HepG2 (cell line): Measurements from ENCODE around the gene C2CD3. TPM values are rescaled to one million over a fixed set of nuclear protein-coding genes. Genes with fewer than 3 reads are reported as not detected.
A peak's percentile ranks its signal among the peaks of the same experiment; 100 is the strongest.

Experiments used
- CBX1 ChIP-seq: IDR thresholded peaks from one replicate; pipeline ENCODE4 v1.6.1; 2016; ENCODE audit warnings: antibody characterized with exemption, low read depth
- JUND ChIP-seq: sonication (generic); formaldehyde crosslinking; IDR thresholded peaks from 2 replicates; pipeline ENCODE4 v1.8.0; 2022; ENCODE audit warnings: mild to moderate bottlenecking, missing genetic modification reagents
- RARA ChIP-seq: IDR thresholded peaks from 2 replicates; pipeline ENCODE4 v1.6.1; 2016; ENCODE audit warnings: missing genetic modification reagents, missing compliant biosample characterization
- SP2 ChIP-seq: sonication (generic); formaldehyde crosslinking; IDR thresholded peaks from 2 replicates; pipeline ENCODE4 v1.5.1; 2020; ENCODE audit warnings: mild to moderate bottlenecking, missing genetic modification reagents
- SPEN ChIP-seq: sonication (generic); formaldehyde crosslinking; IDR thresholded peaks from 2 replicates; pipeline ENCODE4 v1.5.1; 2020; ENCODE audit warnings: low read depth, mild to moderate bottlenecking, missing genetic modification reagents
- TAF1 ChIP-seq: sonication (generic); formaldehyde crosslinking; IDR thresholded peaks from 2 replicates; pipeline ENCODE4 v1.4.0; 2020; ENCODE audit warnings: missing genetic modification reagents
- ZBTB21 ChIP-seq: sonication (generic); formaldehyde crosslinking; IDR thresholded peaks from 2 replicates; pipeline ENCODE4 v1.4.0; 2020; ENCODE audit warnings: missing genetic modification reagents
- ZFP82 ChIP-seq: sonication (generic); formaldehyde crosslinking; IDR thresholded peaks from 2 replicates; pipeline ENCODE4 v1.5.1; 2020; ENCODE audit warnings: mild to moderate bottlenecking, missing genetic modification reagents, borderline replicate concordance
- ZNF317 ChIP-seq: sonication (generic); formaldehyde crosslinking; IDR thresholded peaks from 2 replicates; pipeline ENCODE4 v1.5.0; 2020; ENCODE audit warnings: mild to moderate bottlenecking, missing genetic modification reagents
- ZNF569 ChIP-seq: sonication (generic); formaldehyde crosslinking; IDR thresholded peaks from 2 replicates; pipeline ENCODE4 v1.5.0; 2020; ENCODE audit warnings: mild to moderate bottlenecking, missing genetic modification reagents, moderate library complexity, borderline replicate concordance
- ZNF572 ChIP-seq: sonication (generic); formaldehyde crosslinking; IDR thresholded peaks from 2 replicates; pipeline ENCODE4 v1.5.1; 2020; ENCODE audit warnings: mild to moderate bottlenecking, missing genetic modification reagents
- ZNF780A ChIP-seq: sonication (generic); formaldehyde crosslinking; IDR thresholded peaks from 2 replicates; pipeline ENCODE4 v1.8.0; 2022; ENCODE audit warnings: mild to moderate bottlenecking, missing genetic modification reagents, moderate library complexity
- polyA plus RNA-seq, 8 experiments: library from polyadenylated mRNA; depleted of rRNA in 3 of 8; stranded (reverse) in 7 of 8; unstranded in 1 of 8; fragments of >200 nt; fragmentation: Illumina TruSeq in 4 of 8; extraction: Trizol in 4 of 8; gene quantifications; 2 replicates each; pipeline versions ENCODE4 v1.2.1 to v1.2.3, GENCODE V29; 2011 to 2016; ENCODE audit warnings: low read depth in 4 of 8, missing spikeins in 1 of 8, mixed read lengths in 1 of 8; ENCODE audit not compliant: insufficient read depth in 1 of 8
- total RNA-seq, 5 experiments: library from RNA; depleted of rRNA; stranded (reverse); fragments of >200 nt; fragmentation: Illumina TruSeq; extraction: Trizol; gene quantifications; 2 replicates each; pipeline ENCODE4 v1.2.3, GENCODE V29; 2016; ENCODE audit warnings: low read depth in 1 of 5
- TF ChIP-seq, protein P1 (sequence below), 2 experiments: fragments of 450-650 bp in 1 of 2; sonication (generic) in 1 of 2; formaldehyde crosslinking; IDR thresholded peaks; 2 replicates each; pipeline versions ENCODE4 v1.5.0 to v1.8.0; 2020 to 2022; ENCODE audit warnings: mild to moderate bottlenecking in 1 of 2, missing genetic modification reagents in 1 of 2
- TF ChIP-seq, protein P2 (sequence below): sonication (generic); formaldehyde crosslinking; IDR thresholded peaks from 2 replicates; pipeline ENCODE4 v1.5.0; 2020; ENCODE audit warnings: mild to moderate bottlenecking, missing genetic modification reagents, borderline replicate concordance
- TF ChIP-seq, protein P3 (sequence below): sonication (generic); formaldehyde crosslinking; conservative IDR thresholded peaks from 2 replicates; pipeline ENCODE4 v1.4.0; 2020; ENCODE audit warnings: mild to moderate bottlenecking, missing genetic modification reagents, moderate library complexity
- TF ChIP-seq, protein P4 (sequence below): sonication (generic); formaldehyde crosslinking; IDR thresholded peaks from 2 replicates; pipeline ENCODE4 v1.8.0; 2023; ENCODE audit warnings: mild to moderate bottlenecking, missing genetic modification reagents
- TF ChIP-seq, protein P5 (sequence below): sonication (generic); formaldehyde crosslinking; IDR thresholded peaks from 2 replicates; pipeline ENCODE4 v1.8.0; 2022; ENCODE audit warnings: mild to moderate bottlenecking, missing genetic modification reagents, moderate library complexity
- TF ChIP-seq, protein P6 (sequence below): sonication (generic); formaldehyde crosslinking; IDR thresholded peaks from 2 replicates; pipeline ENCODE4 v1.8.1; 2023; ENCODE audit warnings: mild to moderate bottlenecking, missing genetic modification reagents, borderline replicate concordance

Gene C2CD3
- total and polyA plus RNA-seq, 2 of the 13 experiments (the other 11 are each of a cell fraction or from before 2014, with no cell fraction given) = 5.5 to 6.4 TPM

DNA sequence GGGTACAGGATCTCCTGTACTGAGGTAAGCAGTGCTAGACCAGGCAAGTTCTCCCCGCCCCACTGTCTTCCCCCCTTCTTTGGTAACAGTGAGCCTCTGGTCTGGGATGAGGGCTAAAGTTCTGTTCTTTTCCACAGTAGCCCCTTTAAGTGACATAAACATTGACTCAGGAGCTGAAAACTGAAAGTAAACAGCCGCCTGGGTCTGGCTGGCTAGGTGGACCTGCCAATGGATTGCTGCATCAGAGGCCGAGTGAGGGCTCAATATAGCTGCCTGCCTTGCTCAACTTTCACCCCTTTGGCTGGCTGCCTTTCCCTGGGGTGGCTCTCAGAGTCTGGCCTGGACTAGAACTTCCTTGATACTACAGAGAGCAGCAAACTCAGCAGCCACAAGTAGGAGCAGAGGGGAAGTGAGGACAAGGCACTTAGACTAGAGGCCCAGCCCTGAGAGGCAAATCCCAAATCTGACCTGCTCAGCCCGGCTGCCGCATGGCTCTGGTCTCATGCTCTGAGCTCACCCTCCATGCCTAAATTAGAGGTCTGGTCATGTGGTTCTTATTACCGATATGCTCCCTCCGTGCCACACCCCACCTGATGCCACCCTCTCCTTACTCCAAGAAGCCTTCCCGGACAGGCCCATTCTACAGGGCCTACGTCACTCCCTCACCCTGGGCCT, 152.3 kb downstream of the C2CD3 start (continued):
- TF ChIP-seq, protein P1, sequence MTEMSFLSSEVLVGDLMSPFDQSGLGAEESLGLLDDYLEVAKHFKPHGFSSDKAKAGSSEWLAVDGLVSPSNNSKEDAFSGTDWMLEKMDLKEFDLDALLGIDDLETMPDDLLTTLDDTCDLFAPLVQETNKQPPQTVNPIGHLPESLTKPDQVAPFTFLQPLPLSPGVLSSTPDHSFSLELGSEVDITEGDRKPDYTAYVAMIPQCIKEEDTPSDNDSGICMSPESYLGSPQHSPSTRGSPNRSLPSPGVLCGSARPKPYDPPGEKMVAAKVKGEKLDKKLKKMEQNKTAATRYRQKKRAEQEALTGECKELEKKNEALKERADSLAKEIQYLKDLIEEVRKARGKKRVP (CRISPR knock-in tag; IDR thresholded peaks at IDR 0.05) = no peak
- peak; percentile 33; the same call in 1 of the 2 replicates for TF ChIP-seq ZNF317 (CRISPR knock-in tag)
- TF ChIP-seq, protein P2, sequence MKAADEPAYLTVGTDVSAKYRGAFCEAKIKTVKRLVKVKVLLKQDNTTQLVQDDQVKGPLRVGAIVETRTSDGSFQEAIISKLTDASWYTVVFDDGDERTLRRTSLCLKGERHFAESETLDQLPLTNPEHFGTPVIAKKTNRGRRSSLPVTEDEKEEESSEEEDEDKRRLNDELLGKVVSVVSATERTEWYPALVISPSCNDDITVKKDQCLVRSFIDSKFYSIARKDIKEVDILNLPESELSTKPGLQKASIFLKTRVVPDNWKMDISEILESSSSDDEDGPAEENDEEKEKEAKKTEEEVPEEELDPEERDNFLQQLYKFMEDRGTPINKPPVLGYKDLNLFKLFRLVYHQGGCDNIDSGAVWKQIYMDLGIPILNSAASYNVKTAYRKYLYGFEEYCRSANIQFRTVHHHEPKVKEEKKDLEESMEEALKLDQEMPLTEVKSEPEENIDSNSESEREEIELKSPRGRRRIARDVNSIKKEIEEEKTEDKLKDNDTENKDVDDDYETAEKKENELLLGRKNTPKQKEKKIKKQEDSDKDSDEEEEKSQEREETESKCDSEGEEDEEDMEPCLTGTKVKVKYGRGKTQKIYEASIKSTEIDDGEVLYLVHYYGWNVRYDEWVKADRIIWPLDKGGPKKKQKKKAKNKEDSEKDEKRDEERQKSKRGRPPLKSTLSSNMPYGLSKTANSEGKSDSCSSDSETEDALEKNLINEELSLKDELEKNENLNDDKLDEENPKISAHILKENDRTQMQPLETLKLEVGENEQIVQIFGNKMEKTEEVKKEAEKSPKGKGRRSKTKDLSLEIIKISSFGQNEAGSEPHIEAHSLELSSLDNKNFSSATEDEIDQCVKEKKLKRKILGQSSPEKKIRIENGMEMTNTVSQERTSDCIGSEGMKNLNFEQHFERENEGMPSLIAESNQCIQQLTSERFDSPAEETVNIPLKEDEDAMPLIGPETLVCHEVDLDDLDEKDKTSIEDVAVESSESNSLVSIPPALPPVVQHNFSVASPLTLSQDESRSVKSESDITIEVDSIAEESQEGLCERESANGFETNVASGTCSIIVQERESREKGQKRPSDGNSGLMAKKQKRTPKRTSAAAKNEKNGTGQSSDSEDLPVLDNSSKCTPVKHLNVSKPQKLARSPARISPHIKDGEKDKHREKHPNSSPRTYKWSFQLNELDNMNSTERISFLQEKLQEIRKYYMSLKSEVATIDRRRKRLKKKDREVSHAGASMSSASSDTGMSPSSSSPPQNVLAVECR (CRISPR knock-in tag) = peak; percentile 48; the same call in 1 of the 2 replicates
- TF ChIP-seq ZFP82 = no peak
- TF ChIP-seq CBX1 = no peak
- TF ChIP-seq, protein P3, sequence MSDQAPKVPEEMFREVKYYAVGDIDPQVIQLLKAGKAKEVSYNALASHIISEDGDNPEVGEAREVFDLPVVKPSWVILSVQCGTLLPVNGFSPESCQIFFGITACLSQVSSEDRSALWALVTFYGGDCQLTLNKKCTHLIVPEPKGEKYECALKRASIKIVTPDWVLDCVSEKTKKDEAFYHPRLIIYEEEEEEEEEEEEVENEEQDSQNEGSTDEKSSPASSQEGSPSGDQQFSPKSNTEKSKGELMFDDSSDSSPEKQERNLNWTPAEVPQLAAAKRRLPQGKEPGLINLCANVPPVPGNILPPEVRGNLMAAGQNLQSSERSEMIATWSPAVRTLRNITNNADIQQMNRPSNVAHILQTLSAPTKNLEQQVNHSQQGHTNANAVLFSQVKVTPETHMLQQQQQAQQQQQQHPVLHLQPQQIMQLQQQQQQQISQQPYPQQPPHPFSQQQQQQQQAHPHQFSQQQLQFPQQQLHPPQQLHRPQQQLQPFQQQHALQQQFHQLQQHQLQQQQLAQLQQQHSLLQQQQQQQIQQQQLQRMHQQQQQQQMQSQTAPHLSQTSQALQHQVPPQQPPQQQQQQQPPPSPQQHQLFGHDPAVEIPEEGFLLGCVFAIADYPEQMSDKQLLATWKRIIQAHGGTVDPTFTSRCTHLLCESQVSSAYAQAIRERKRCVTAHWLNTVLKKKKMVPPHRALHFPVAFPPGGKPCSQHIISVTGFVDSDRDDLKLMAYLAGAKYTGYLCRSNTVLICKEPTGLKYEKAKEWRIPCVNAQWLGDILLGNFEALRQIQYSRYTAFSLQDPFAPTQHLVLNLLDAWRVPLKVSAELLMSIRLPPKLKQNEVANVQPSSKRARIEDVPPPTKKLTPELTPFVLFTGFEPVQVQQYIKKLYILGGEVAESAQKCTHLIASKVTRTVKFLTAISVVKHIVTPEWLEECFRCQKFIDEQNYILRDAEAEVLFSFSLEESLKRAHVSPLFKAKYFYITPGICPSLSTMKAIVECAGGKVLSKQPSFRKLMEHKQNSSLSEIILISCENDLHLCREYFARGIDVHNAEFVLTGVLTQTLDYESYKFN (CRISPR knock-in tag) = peak; percentile 94
- TF ChIP-seq ZNF569 (CRISPR knock-in tag) = no peak
- peak; percentile 41; the same call in 1 of the 2 replicates for TF ChIP-seq TAF1 (CRISPR knock-in tag)
- TF ChIP-seq, protein P4, sequence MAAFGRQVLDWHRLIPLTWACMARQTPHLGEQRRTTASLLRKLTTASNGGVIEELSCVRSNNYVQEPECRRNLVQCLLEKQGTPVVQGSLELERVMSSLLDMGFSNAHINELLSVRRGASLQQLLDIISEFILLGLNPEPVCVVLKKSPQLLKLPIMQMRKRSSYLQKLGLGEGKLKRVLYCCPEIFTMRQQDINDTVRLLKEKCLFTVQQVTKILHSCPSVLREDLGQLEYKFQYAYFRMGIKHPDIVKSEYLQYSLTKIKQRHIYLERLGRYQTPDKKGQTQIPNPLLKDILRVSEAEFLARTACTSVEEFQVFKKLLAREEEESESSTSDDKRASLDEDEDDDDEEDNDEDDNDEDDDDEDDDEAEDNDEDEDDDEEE (CRISPR knock-in tag) = 0 out of 2 replicates have a peak, but pooled peaks have one; percentile 19
- TF ChIP-seq ZNF780A (CRISPR knock-in tag) = no peak
- TF ChIP-seq SP2 (CRISPR knock-in tag) = no peak
- 0 out of 2 replicates have a peak, but pooled peaks have one; percentile 13 for TF ChIP-seq ZNF572 (CRISPR knock-in tag)
- TF ChIP-seq SPEN (CRISPR knock-in tag) = no peak; the same call in 1 of the 2 replicates
- TF ChIP-seq JUND (CRISPR knock-in tag) = 0 out of 2 replicates have a peak, but pooled peaks have one; percentile 13
- TF ChIP-seq, protein P5, sequence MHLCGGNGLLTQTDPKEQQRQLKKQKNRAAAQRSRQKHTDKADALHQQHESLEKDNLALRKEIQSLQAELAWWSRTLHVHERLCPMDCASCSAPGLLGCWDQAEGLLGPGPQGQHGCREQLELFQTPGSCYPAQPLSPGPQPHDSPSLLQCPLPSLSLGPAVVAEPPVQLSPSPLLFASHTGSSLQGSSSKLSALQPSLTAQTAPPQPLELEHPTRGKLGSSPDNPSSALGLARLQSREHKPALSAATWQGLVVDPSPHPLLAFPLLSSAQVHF (CRISPR knock-in tag) = no peak
- TF ChIP-seq, protein P6, sequence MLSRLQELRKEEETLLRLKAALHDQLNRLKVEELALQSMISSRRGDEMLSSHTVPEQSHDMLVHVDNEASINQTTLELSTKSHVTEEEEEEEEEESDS (CRISPR knock-in tag) = no peak
- peak; percentile 73 for TF ChIP-seq RARA (CRISPR knock-in tag)
- no peak for TF ChIP-seq ZBTB21 (CRISPR knock-in tag)
